Endothelial cell of umbilical vein (primary cell): ENCODE measurements around the gene CTF1. TPM values are rescaled to one million over a fixed set of nuclear protein-coding genes. Genes with fewer than 3 reads are reported as not detected.

Experiments
- BruUV-seq: library from RNA; stranded (reverse); fragments of 400-500 nt; replicated peaks from 2 replicates; lab custom pipeline; 2021; lab: Mats Ljungman, UMichigan
- CTCF ChIA-PET: fragments of 300-600, 350-600 bp; sonication (Branson Sonifier 250); formaldehyde crosslinking; loops from one replicate; lab custom pipeline; 2021; ENCODE audit warnings: antibody characterized with exemption, inconsistent platforms; lab: Charles Lee
- POLR2A ChIA-PET: fragments of 300-600, 350-600 bp; sonication (Branson Sonifier 250); formaldehyde crosslinking; loops from one replicate; lab custom pipeline; 2021; ENCODE audit warnings: antibody characterized with exemption, inconsistent platforms; lab: Charles Lee
- DNase-seq: peaks from one replicate; pipeline ENCODE4 v3.0.0-alpha.2; 2011; ENCODE audit warnings: low read depth, low spot score
- FAIRE-seq: peaks from 2 replicates; lab custom pipeline; 2011; peaks lifted over from hg19 to GRCh38; lab: Jason Lieb, UNC
- H2AFZ ChIP-seq: 2 replicates; pipeline ENCODE4 v1.6.0; 2012; ENCODE audit warnings: low read depth, low read length, control low read depth, inconsistent platforms
- H3K27ac ChIP-seq: 2 replicates; pipeline ENCODE4 v1.5.1; 2011; ENCODE audit warnings: low read depth, mild to moderate bottlenecking, control low read depth, low read length, moderate library complexity; ENCODE audit not compliant: insufficient read depth
- H3K27me3 ChIP-seq, 2 experiments: 2 replicates each; pipeline versions ENCODE4 v1.6.0 to v1.6.1; 2011; ENCODE audit warnings: low read length in 2 of 2, mixed read lengths in 1 of 2; ENCODE audit not compliant: control insufficient read depth in 2 of 2, insufficient read depth in 2 of 2
- H3K36me3 ChIP-seq, 2 experiments: 2 replicates in 1 of 2; 3 replicates in 1 of 2; pipeline ENCODE4 v1.5.1; 2011; ENCODE audit warnings: low read length in 2 of 2, mild to moderate bottlenecking in 1 of 2, moderate library complexity in 1 of 2; ENCODE audit not compliant: control insufficient read depth in 2 of 2, insufficient read depth in 2 of 2; ENCODE audit errors: extremely low read depth in 1 of 2
- H3K4me1 ChIP-seq: 3 replicates; pipeline ENCODE4 v1.5.1; 2011; ENCODE audit warnings: mild to moderate bottlenecking, low read length; ENCODE audit not compliant: control insufficient read depth, insufficient read depth; ENCODE audit errors: extremely low read depth
- H3K4me2 ChIP-seq: 2 replicates; pipeline ENCODE4 v1.6.1; 2011; ENCODE audit warnings: low read length, control low read depth, mixed read lengths; ENCODE audit not compliant: insufficient read depth
- H3K4me3 ChIP-seq, 3 experiments: fragments of 200-600 bp in 1 of 3; sonication (generic), shearing (Covaris generic) in 1 of 3; replicated peaks in 1 of 3; 2 replicates each; pipeline ENCODE4 v1.5.1; 2011 to 2016; ENCODE audit warnings: control low read depth in 3 of 3, low read length in 3 of 3, mild to moderate bottlenecking in 2 of 3, inconsistent platforms in 1 of 3, low read depth in 1 of 3, moderate library complexity in 1 of 3; ENCODE audit not compliant: insufficient read depth in 1 of 3
- H3K79me2 ChIP-seq: 2 replicates; pipeline ENCODE4 v1.6.0; 2012; ENCODE audit warnings: low read length, inconsistent platforms; ENCODE audit not compliant: control insufficient read depth, insufficient read depth
- H3K9ac ChIP-seq: replicated peaks from 2 replicates; pipeline ENCODE3; 2011; ENCODE audit warnings: low read length, control low read depth; ENCODE audit not compliant: insufficient read depth; ENCODE audit errors: extremely low read depth
- H3K9me1 ChIP-seq: replicated peaks from 3 replicates; pipeline ENCODE4 v1.6.0; 2011; ENCODE audit warnings: mild to moderate bottlenecking, low read length; ENCODE audit not compliant: control insufficient read depth, insufficient read depth; ENCODE audit errors: extremely low read depth
- H3K9me3 ChIP-seq: replicated peaks from 2 replicates; pipeline ENCODE4 v1.5.1; 2012; ENCODE audit warnings: low read length, inconsistent platforms; ENCODE audit not compliant: control insufficient read depth, insufficient read depth
- H4K20me1 ChIP-seq: replicated peaks from 2 replicates; pipeline ENCODE3; 2011; ENCODE audit warnings: mild to moderate bottlenecking, low read length; ENCODE audit not compliant: control insufficient read depth, insufficient read depth; ENCODE audit errors: extremely low read depth
- CTCF ChIP-seq, 2 donors: IDR thresholded peaks; 1 replicate in 1 of 2; 2 replicates in 1 of 2; pipeline ENCODE4 v1.5.1; 2011; ENCODE audit warnings: low read length in 2 of 2, mild to moderate bottlenecking in 2 of 2, moderate library complexity in 2 of 2, control low read depth in 1 of 2, inconsistent platforms in 1 of 2, low read depth in 1 of 2; ENCODE audit not compliant: insufficient read depth in 1 of 2; ENCODE audit errors: extremely low read depth in 1 of 2
- EZH2 ChIP-seq: IDR thresholded peaks from 2 replicates; pipeline ENCODE4 v1.6.1; 2012; ENCODE audit warnings: borderline replicate concordance, low read depth, mild to moderate bottlenecking, moderate library complexity, low read length, inconsistent platforms; ENCODE audit not compliant: severe bottlenecking
- FOS ChIP-seq: IDR thresholded peaks from 2 replicates; pipeline ENCODE4 v1.6.1; 2011; ENCODE audit warnings: mild to moderate bottlenecking, low read length, moderate library complexity, borderline replicate concordance; ENCODE audit not compliant: insufficient read depth
- POLR2A ChIP-seq: IDR thresholded peaks from 2 replicates; pipeline ENCODE4 v1.6.1; 2012; ENCODE audit warnings: low read depth, mild to moderate bottlenecking, control low read depth, low read length
- POLR2AphosphoS5 ChIP-seq: IDR thresholded peaks from 2 replicates; pipeline ENCODE4 v1.6.1; 2012; ENCODE audit warnings: low read depth, mild to moderate bottlenecking, control low read depth, low read length, moderate library complexity; ENCODE audit not compliant: insufficient read depth
- dilution Hi-C: fragments of 300-500 bp; cut with MboI; formaldehyde crosslinking; loops from one replicate; pipeline ENCODE4 v1.15.0; 2019; ENCODE audit warnings: low sequenced_read_pairs; ENCODE audit not compliant: extremely low pct_ligation_motif_present
- intact Hi-C: fragments of 100-400 bp; cut with micrococcal nuclease; formaldehyde crosslinking; loops from one replicate; pipeline ENCODE4 v1.10.0; 2022
- polyA plus RNA-seq, 4 experiments: library from polyadenylated mRNA; depleted of rRNA in 3 of 4; stranded (reverse) in 3 of 4; unstranded in 1 of 4; fragments of >200 nt; gene quantifications; 2 replicates each; pipeline versions ENCODE4 v1.2.1 to v1.2.3, GENCODE V29; 2011 to 2012; ENCODE audit warnings: missing spikeins in 1 of 4
- total RNA-seq: library from RNA; stranded (reverse); gene quantifications from 2 replicates; pipeline ENCODE4 v1.2.3, GENCODE V29; 2021

The CTF1 gene
- total and polyA plus RNA-seq, 2 donors (not counting 3 experiments of a cell fraction or from before 2014, with no cell fraction given): 1.5 to 4.7 TPM

GRCh38 chr16:30921459-30921747, 25.0 kb downstream of the CTF1 start:
- ChIA-PET CTCF (interaction anchor here (2.2 to 2.7 kb wide), 2 partner anchors 20 to 77 kb away, joined by 9 to 24 read pairs; no protein-coding TSS in a partner anchor), POLR2A (no interaction called here)
- Histone ChIP-seq H3K27me3 (no peaks in the 10 kb centered on the region), H3K9me1 (no peaks in the 10 kb centered on the region), H3K4me3 (no peak overlapping the region), H2AFZ (no peak overlapping the region), H3K9ac (no peak overlapping the region), H3K9me3 (no peaks in the 10 kb centered on the region), H3K36me3 (peaks cover 0 to 1% of the 10 kb centered on the region in 2 experiments), H3K27ac (no peak overlapping the region), H4K20me1 (no peaks in the 10 kb centered on the region), H3K79me2 (no peaks in the 10 kb centered on the region), H3K4me2 (no peak overlapping the region), H3K4me1 (peaks cover 2% of the 10 kb centered on the region)
- no peak for TF ChIP-seq EZH2
- no peak for TF ChIP-seq CTCF (IDR thresholded peaks at IDR 0.05; ENCODE audit: extremely low read depth in 1 of 2, insufficient read depth in 1 of 2, low read depth in 1 of 2, low read length in 2 of 2)
- no peak for TF ChIP-seq POLR2AphosphoS5
- TF ChIP-seq FOS: no peak
- no peak for TF ChIP-seq POLR2A
- dilution Hi-C loops (no loop called here), intact Hi-C loops (loop anchor here (1.0 to 5.0 kb wide), 3 partner anchors 77 to 159 kb away; partner anchors contain the start of genes CFAP119 and RNF40)
- no peak for FAIRE-seq
- DNase-seq: no peak
- BruUV-seq: no TSS peak
